Smooth muscle cell of the pulmonary artery (primary cell): ENCODE data around the gene FBXL19. TPM values are rescaled to one million over a fixed set of nuclear protein-coding genes. Genes with fewer than 3 reads are reported as not detected.

Experiments used
- total RNA-seq: library from RNA; depleted of rRNA; stranded (reverse); fragments of >200 nt; gene quantifications from 2 replicates; pipeline ENCODE4 v1.2.3, GENCODE V29; 2014

FBXL19 gene, protein sequence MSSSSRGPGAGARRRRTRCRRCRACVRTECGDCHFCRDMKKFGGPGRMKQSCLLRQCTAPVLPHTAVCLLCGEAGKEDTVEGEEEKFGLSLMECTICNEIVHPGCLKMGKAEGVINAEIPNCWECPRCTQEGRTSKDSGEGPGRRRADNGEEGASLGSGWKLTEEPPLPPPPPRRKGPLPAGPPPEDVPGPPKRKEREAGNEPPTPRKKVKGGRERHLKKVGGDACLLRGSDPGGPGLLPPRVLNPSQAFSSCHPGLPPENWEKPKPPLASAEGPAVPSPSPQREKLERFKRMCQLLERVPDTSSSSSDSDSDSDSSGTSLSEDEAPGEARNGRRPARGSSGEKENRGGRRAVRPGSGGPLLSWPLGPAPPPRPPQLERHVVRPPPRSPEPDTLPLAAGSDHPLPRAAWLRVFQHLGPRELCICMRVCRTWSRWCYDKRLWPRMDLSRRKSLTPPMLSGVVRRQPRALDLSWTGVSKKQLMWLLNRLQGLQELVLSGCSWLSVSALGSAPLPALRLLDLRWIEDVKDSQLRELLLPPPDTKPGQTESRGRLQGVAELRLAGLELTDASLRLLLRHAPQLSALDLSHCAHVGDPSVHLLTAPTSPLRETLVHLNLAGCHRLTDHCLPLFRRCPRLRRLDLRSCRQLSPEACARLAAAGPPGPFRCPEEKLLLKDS
- total RNA-seq: 14.7 and 18.5 TPM in 2 replicates

DNA sequence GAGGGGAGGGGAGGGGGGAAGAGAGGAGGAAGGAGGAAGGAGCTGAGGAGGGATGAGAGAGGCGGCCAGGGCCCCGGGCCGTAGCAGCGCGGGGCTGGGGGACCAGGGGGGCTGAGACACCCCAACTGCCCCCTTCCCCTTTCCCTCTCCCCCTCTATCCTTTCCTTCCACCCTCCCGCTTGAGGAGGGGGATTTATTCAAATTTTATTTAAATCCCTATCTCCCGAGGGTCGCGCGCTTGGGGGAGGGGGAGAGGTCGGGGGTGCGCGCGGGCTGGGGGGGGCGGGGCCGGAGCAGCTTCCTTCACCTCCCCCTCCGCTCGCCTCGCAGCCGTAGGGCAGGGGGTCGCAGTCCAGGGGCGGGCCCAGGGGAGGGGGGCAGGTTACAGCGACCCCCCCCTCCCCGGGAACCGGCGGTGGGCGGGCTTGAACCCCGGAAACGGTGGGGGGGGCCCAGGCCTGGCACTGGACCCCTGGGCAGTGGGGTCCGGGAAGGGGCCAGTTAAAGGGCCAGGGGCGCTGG lies at the start of gene FBXL19:
Gene FBXL19 (plus strand): TSS at position 19 of the 522 bp plus-strand sequence. CDS start 2,183 bp downstream, outside the sequence.

DNA sequence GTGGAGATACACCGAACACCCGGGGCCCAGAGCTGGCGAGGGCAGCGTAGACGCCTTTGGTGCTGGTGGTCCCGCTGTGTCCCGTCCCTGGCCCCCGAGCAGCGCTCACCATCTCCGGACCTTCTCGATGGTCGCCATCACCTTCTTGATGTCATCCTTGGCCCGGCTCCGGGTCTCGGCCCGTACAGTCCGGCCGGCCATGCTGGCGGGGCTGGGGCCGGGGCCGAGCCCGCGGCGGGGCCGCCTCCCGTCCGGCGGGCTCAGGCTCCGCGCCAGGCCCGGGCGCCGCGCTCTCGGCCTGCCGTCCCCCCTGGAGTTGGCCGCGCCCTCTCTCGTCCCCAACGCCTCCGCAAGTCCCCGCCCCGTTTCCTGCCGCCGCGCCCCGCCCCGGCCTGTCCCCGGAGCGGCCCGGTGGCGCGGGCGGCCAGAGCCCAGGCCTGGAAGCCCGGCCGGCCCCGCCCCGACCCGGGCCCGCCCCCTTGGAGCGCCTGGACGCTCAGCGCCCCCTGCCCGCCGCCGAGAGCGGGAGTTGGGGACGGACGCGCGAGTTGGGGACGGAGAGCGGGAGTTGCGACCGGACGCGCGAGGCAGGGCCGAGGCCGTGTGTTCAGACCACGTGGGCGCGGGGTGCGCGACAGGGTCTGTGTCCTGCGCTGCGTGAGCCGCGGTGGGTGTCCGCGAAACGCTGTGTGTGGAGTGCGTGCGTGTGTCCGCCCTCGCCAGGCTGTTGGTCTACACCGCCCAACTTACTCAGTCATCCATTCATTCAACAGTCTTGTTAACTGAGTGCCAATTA lies 29.4 kb upstream of the FBXL19 start, which contains the start of gene BCL7C:
Gene BCL7C (minus strand): TSS at position 334 of the 796 bp plus-strand sequence. CDS start 133 bp downstream, at position 201.

DNA sequence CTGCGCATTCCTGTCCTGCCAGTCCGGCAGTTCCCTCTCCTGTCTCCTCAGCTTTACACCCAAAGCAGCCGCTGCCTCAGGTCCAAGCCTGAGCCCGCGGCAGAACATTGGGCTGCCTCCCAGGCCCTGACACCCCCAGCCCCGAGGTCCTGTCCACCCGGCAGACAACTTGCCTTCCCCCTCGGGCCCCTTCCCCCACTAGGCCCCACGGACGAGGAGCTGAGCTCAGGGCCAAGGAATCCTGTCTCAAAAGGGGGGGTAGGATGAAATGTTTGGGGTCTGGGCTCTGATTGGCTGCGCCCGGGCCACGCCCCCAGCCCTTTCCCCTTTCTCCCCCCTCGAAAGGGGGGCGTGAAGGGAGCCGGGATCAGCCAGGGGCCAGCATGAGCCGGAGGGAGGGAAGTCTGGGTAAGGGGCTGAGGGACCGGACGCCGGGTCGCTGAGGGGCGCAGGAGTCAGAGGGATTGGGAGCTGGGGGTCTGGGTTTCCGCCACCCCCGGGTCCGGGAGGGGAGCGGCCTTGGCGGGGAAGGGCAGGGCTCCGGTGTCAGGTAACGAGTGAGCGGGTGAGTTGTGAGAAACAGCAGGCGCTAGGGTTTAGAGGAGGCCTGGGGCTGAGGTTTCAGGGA lies 27.0 kb upstream of the FBXL19 start, which contains the start of gene CTF1:
Gene CTF1 (plus strand): TSS at position 354 of the 628 bp plus-strand sequence. CDS start 30 bp downstream, at position 384.

DNA sequence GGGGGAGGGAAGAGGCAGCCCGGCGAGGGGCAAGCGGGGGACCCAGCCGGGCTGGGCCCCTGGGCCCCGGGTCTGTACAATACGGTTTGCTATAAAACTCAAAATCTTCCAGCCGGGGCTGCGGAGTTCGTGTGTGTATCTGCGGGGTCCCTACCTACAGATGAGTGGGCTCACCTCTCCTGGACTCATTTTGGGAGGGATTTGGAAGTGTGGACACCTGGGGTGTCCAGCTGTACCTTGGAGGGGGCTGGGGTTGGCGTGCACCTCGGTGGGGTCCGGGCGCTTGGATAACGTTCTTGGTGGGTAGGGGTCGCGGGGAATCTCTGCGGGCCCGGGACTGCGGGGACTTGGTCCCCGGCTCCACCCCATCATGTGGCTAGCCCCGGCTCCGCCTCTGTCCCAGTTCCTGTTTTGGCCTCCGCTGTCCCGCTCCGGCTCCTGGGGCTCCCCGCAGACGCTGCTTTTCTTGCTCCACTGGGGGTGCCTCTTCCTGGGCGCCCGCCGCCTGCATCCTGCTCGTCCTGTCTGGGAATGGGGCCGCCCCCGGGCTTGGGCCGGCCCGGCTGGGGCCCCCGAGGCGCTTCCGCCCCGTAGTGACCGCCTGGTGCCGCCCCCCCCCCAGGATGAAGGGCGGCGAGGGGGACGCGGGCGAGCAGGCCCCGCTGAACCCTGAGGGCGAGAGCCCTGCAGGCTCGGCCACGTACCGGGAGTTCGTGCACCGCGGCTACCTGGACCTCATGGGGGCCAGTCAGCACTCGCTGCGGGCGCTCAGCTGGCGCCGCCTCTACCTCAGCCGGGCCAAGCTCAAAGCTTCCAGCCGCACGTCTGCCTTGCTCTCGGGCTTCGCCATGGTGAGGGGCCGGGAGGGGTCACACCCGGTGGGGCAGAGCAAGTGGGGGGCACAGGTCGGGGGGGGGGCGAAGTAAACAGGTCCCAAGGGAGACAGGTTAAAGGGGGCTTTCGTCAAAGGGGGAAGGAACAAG lies 25.6 kb downstream of the FBXL19 start, which contains the start of gene ORAI3:
Gene ORAI3 (plus strand): TSS at position 402 of the 983 bp plus-strand sequence. CDS start 222 bp downstream, at position 624.

DNA sequence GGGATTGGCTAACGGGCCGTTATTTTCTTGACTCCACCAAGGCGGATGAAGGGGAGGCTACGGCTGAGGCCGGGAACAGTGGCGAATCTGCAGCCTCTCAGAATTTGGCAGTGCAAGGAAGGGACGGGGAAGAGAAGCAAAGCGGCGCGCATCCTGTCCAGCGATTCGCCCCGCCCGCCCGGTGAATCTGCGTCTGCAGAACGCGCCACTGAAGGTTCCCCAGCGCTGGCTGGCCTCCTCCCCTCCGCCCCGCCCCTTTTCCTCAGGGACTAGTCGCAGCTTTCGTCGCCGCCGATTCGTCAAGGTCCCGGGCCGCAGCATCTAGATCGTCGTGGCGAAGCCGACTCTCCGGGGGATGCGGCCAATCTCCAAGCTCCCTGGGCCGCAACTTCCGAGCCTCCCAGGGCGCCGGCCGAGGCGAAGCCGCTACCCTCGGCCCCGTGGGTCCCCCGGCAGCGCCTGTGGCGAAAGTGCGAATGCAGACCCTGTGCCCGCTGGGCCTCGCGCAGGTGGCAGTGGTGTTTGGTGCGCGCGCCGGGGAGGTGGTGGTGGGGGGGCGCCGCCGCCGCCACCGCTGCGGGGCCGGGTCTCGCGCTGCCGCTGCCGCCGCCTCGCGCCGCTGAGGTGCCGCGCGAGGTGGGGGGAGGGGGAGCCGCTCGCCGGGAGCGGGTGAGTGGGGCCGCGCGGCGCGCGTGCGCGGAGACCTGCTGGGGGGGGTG lies 34.2 kb downstream of the FBXL19 start, which contains the start of gene SETD1A:
Gene SETD1A (plus strand): TSS at position 299 of the 719 bp plus-strand sequence. CDS start 978 bp downstream, outside the sequence.

DNA sequence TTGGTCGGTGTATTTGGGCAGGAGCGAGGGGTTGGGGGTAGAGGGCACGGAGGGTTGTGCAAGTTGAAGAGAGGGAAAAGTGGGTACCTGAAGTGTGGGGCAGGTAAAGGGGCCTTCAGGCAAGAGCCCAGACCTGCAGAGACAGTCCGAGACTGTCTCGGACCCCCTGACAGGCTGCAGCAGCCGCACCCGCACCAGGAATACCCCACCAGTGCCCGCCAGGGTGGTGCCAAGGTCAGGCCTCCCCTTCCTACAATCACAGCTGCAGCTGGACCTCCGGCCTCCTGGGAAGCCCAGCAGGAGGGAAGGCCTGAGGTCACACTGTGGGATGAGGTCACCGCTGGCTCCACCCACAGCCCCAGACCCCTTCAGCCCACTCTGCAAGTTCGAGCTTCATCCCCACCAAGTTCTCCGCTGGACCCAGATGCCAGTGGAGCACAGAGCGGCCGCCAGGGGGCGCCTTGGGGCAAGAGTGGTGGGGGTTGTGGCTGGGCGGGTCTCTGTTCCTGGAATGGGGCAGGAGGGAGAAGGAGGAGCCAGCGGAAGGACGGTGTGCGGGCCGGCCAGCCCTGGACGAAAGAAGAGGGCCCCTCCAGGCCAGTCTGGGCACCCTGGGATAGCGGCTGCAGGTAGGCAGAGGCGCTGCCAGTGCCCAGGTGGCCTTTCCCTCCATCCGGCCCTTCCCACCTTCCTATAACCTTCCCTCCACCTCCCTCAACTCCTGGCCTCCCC lies 61.5 kb downstream of the FBXL19 start, which contains the start of gene HSD3B7:
Gene HSD3B7 (plus strand): TSS at position 539 of the 732 bp plus-strand sequence. CDS start 452 bp downstream, outside the sequence.

Other genes with a start within 250 kb of the FBXL19 start
- gene SRCAP, start 224.4 kb upstream of the FBXL19 start, total RNA-seq: 53.4 and 62.1 TPM in 2 replicates
- gene PHKG2, start 175.1 kb upstream of the FBXL19 start, total RNA-seq: 16.4 and 17.3 TPM in 2 replicates
- 0.91 and 1.3 TPM in 2 replicates for gene CFAP119, start 161.5 kb upstream of the FBXL19 start, total RNA-seq
- 66.7 and 74.9 TPM in 2 replicates for gene RNF40, start 161.2 kb upstream of the FBXL19 start, total RNA-seq
- gene ZNF629, start 136.4 kb upstream of the FBXL19 start, total RNA-seq: 9.8 and 11.0 TPM in 2 replicates
- 27.1 and 29.3 TPM in 2 replicates for gene BCL7C, start 29.5 kb upstream of the FBXL19 start, total RNA-seq
- 4.0 and 5.1 TPM in 2 replicates for gene CTF1, start 27.0 kb upstream of the FBXL19 start, total RNA-seq
- 46.9 and 58.4 TPM in 2 replicates for gene ORAI3, start 25.5 kb downstream of the FBXL19 start, total RNA-seq
- 2.8 and 4.4 TPM in 2 replicates for gene SETD1A, start 34.2 kb downstream of the FBXL19 start, total RNA-seq
- 28.9 and 50.4 TPM in 2 replicates for gene HSD3B7, start 61.6 kb downstream of the FBXL19 start, total RNA-seq
- 0.85 and 2.6 TPM in 2 replicates for gene STX1B, start 87.1 kb downstream of the FBXL19 start, total RNA-seq
- gene STX4, start 110.0 kb downstream of the FBXL19 start, total RNA-seq: 25.5 and 36.9 TPM in 2 replicates
- 7.0 and 9.8 TPM in 2 replicates for gene ZNF668, start 150.7 kb downstream of the FBXL19 start, total RNA-seq
- 17.5 TPM in 2 replicates for gene ZNF646, start 150.8 kb downstream of the FBXL19 start, total RNA-seq
- 4.8 and 6.0 TPM in 2 replicates for gene PRSS53, start 165.4 kb downstream of the FBXL19 start, total RNA-seq
- gene VKORC1, start 171.2 kb downstream of the FBXL19 start, total RNA-seq: 248 and 295 TPM in 2 replicates
- 34.1 and 46.7 TPM in 2 replicates for gene BCKDK, start 184.8 kb downstream of the FBXL19 start, total RNA-seq
- 41.5 and 41.6 TPM in 2 replicates for gene KAT8, start 194.1 kb downstream of the FBXL19 start, total RNA-seq
- not detected in 2 replicates for gene PRSS8, start 212.2 kb downstream of the FBXL19 start, total RNA-seq
- 0.59 and 0.73 TPM in 2 replicates for gene PRSS36, start 226.5 kb downstream of the FBXL19 start, total RNA-seq